PC-3 (cell line): ENCODE measurements around the gene AGBL1.

Experiments
- CTCF ChIP-seq: fragments of 300-600 bp; sonication (generic); conservative IDR thresholded peaks from 2 replicates; pipeline ENCODE4 v1.5.1; 2017; ENCODE audit warnings: antibody characterized with exemption, low read depth, mild to moderate bottlenecking, low read length
- EZH2 ChIP-seq: fragments of 300-600 bp; sonication (generic); IDR thresholded peaks from one replicate; pipeline ENCODE4 v1.6.1; 2017; ENCODE audit warnings: antibody characterized with exemption, mild to moderate bottlenecking, low read length; ENCODE audit not compliant: unreplicated experiment
- EZH2phosphoT487 ChIP-seq: fragments of 300-600 bp; sonication (generic); IDR thresholded peaks from 2 replicates; pipeline ENCODE4 v1.6.1; 2018; ENCODE audit warnings: mild to moderate bottlenecking, antibody characterized with exemption, low read length, borderline replicate concordance

GRCh38 chr15:86221119-86221518, 141.4 kb downstream of the AGBL1 start:
- TF ChIP-seq CTCF = no peak
- no peak for TF ChIP-seq EZH2
- TF ChIP-seq EZH2phosphoT487 = no peak
